HepG2 (cell line): ENCODE measurements around the gene CYP27B1. TPM values are rescaled to one million over a fixed set of nuclear protein-coding genes. Genes with fewer than 3 reads are reported as not detected.

Experiments used
- ARNTL ChIP-seq: sonication (generic); formaldehyde crosslinking; IDR thresholded peaks from 2 replicates; pipeline ENCODE4 v1.4.0; 2020; ENCODE audit warnings: mild to moderate bottlenecking, missing genetic modification reagents
- CHCHD3 ChIP-seq: sonication (generic); formaldehyde crosslinking; IDR thresholded peaks from 2 replicates; pipeline ENCODE4 v1.8.0; 2022; ENCODE audit warnings: mild to moderate bottlenecking, missing genetic modification reagents, moderate library complexity
- EHMT2 ChIP-seq: fragments of 200-600 bp; sonication (generic); IDR thresholded peaks from 2 replicates; pipeline ENCODE4 v1.7.0; 2017; ENCODE audit warnings: antibody characterized with exemption, low read depth, low read length, borderline replicate concordance
- HDAC2 ChIP-seq: sonication (generic); formaldehyde crosslinking; IDR thresholded peaks from 2 replicates; pipeline ENCODE4 v1.4.0; 2020; ENCODE audit warnings: missing genetic modification reagents
- HMG20A ChIP-seq: IDR thresholded peaks from 2 replicates; pipeline ENCODE4 v1.6.1; 2016; ENCODE audit warnings: borderline replicate concordance
- MNT ChIP-seq: fragments of 450-650 bp; IDR thresholded peaks from 2 replicates; pipeline ENCODE4 v1.6.1; 2016
- NFIC ChIP-seq: IDR thresholded peaks from 2 replicates; pipeline ENCODE4 v1.6.1; 2012; ENCODE audit warnings: mild to moderate bottlenecking, low read length, inconsistent platforms
- NRL ChIP-seq: sonication (generic); formaldehyde crosslinking; IDR thresholded peaks from 2 replicates; pipeline ENCODE4 v1.5.0; 2020; ENCODE audit warnings: missing genetic modification reagents, mild to moderate bottlenecking, moderate library complexity, borderline replicate concordance
- PBX2 ChIP-seq: IDR thresholded peaks from 2 replicates; pipeline ENCODE4 v1.6.1; 2016; ENCODE audit warnings: control low read depth
- PHB2 ChIP-seq: fragments of 450-650 bp; IDR thresholded peaks from 2 replicates; pipeline ENCODE4 v1.6.1; 2018; ENCODE audit not compliant: partially characterized antibody
- REL ChIP-seq: sonication (generic); formaldehyde crosslinking; conservative IDR thresholded peaks from 2 replicates; pipeline ENCODE4 v1.8.0; 2022; ENCODE audit warnings: mild to moderate bottlenecking, missing genetic modification reagents, moderate library complexity
- SALL2 ChIP-seq: sonication (generic); formaldehyde crosslinking; IDR thresholded peaks from 2 replicates; pipeline ENCODE4 v1.8.1; 2023; ENCODE audit warnings: mild to moderate bottlenecking, missing genetic modification reagents, inconsistent platforms
- SSRP1 ChIP-seq: IDR thresholded peaks from 2 replicates; pipeline ENCODE4 v1.6.1; 2016; ENCODE audit warnings: control low read depth
- U2AF2 ChIP-seq: fragments of 200-400 bp; formaldehyde crosslinking; IDR thresholded peaks from 2 replicates; pipeline ENCODE4 v1.6.1; 2017; ENCODE audit warnings: low read depth, mild to moderate bottlenecking, low read length
- ZNF280B ChIP-seq: sonication (generic); formaldehyde crosslinking; IDR thresholded peaks from 2 replicates; pipeline ENCODE4 v1.5.0; 2020; ENCODE audit warnings: missing genetic modification reagents, mild to moderate bottlenecking, borderline replicate concordance
- ZNF512B ChIP-seq: sonication (generic); formaldehyde crosslinking; IDR thresholded peaks from 2 replicates; pipeline ENCODE4 v1.5.1; 2020; ENCODE audit warnings: missing genetic modification reagents, mild to moderate bottlenecking, borderline replicate concordance
- ZNF616 ChIP-seq: sonication (generic); formaldehyde crosslinking; IDR thresholded peaks from 2 replicates; pipeline ENCODE4 v1.5.0; 2020; ENCODE audit warnings: low read depth, mild to moderate bottlenecking, missing genetic modification reagents
- ZNF75D ChIP-seq: sonication (generic); formaldehyde crosslinking; IDR thresholded peaks from 2 replicates; pipeline ENCODE4 v1.8.1; 2023; ENCODE audit warnings: missing genetic modification reagents, mild to moderate bottlenecking, borderline replicate concordance
- ZNF768 ChIP-seq: sonication (generic); formaldehyde crosslinking; IDR thresholded peaks from 2 replicates; pipeline ENCODE4 v1.4.0; 2020; ENCODE audit warnings: missing genetic modification reagents
- polyA plus RNA-seq, 8 experiments: library from polyadenylated mRNA; depleted of rRNA in 3 of 8; stranded (reverse) in 7 of 8; unstranded in 1 of 8; fragments of >200 nt; fragmentation: Illumina TruSeq in 4 of 8; extraction: Trizol in 4 of 8; gene quantifications; 2 replicates each; pipeline versions ENCODE4 v1.2.1 to v1.2.3, GENCODE V29; 2011 to 2016; ENCODE audit warnings: low read depth in 4 of 8, missing spikeins in 1 of 8, mixed read lengths in 1 of 8; ENCODE audit not compliant: insufficient read depth in 1 of 8
- total RNA-seq, 5 experiments: library from RNA; depleted of rRNA; stranded (reverse); fragments of >200 nt; fragmentation: Illumina TruSeq; extraction: Trizol; gene quantifications; 2 replicates each; pipeline ENCODE4 v1.2.3, GENCODE V29; 2016; ENCODE audit warnings: low read depth in 1 of 5
- TF ChIP-seq, protein P1 (sequence below): sonication (generic); formaldehyde crosslinking; IDR thresholded peaks from 2 replicates; pipeline ENCODE4 v1.5.0; 2020; ENCODE audit warnings: mild to moderate bottlenecking, missing genetic modification reagents, moderate library complexity

Gene CYP27B1
- total and polyA plus RNA-seq, 2 of the 13 experiments (the other 11 are each of a cell fraction or from before 2014, with no cell fraction given): 2.3 to 3.0 TPM

DNA sequence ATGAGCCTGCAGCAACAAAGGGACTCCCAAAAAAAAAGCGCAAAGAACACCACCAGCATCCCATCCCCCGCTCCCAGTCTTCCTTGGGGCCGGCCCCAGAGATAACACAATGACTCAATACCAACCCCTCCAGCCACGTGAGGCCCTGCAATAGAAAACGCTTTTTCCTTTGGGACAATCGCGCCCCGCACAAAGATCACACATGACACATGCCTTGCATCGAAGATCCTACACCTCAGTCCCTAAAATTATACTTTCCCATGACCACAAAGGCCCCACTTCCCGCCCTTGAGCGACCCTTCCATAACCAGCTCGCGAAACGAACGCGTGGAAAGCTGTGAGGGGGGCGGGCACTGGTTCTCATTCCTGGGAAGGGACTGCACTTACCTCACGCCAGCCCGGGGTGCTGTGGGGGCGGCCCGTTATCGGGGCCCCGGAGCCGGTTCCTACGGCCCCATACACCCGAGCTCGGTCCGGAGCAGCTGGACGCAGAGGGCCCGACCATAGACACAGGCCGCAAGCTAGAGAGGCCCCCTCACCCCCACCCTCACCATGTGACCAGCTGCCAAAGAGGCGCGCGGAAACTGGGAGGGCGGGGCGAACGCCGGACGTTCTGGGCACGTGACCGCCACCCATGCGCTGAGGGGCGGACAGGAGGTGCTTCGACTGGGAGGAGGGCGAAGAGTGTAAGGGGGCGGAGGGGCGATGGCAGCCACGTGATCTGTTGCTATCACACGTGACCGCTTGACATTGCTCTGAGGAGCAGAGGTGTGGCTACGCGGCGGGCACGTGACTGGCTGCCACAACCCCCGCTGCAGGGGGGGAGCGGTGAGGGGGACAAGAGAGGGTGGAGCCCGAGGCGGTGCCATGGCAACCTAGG lies 14.8 kb downstream of the CYP27B1 start, which contains the start of gene CDK4 (continued):
- TF ChIP-seq ZNF512B (CRISPR knock-in tag) (peak; percentile 80; the same call in 1 of the 2 replicates), ARNTL (CRISPR knock-in tag) (peak; percentile 100), SALL2 (peak; percentile 98), ZNF280B (CRISPR knock-in tag) (peak; percentile 13; the same call in 1 of the 2 replicates), REL (CRISPR knock-in tag) (peak; percentile 83; the same call in 1 of the 2 replicates), NFIC (no peak), PHB2 (no peak), NRL (peak; percentile 21; the same call in 1 of the 2 replicates), PBX2 (CRISPR knock-in tag) (0 out of 2 replicates have a peak, but pooled peaks have one; percentile 44), HMG20A (peak; percentile 34; the same call in 1 of the 2 replicates), MNT (peak; percentile 100), EHMT2 (no peak), HDAC2 (CRISPR knock-in tag) (peak; percentile 83; the same call in 1 of the 2 replicates), ZNF75D (CRISPR knock-in tag) (no peak), ZNF616 (peak; percentile 86), CHCHD3 (no peak), U2AF2 (peak; percentile 98), SSRP1 (CRISPR knock-in tag) (no peak; the same call in 1 of the 2 replicates), ZNF768 (CRISPR knock-in tag) (peak; percentile 50)
- TF ChIP-seq, protein P1, sequence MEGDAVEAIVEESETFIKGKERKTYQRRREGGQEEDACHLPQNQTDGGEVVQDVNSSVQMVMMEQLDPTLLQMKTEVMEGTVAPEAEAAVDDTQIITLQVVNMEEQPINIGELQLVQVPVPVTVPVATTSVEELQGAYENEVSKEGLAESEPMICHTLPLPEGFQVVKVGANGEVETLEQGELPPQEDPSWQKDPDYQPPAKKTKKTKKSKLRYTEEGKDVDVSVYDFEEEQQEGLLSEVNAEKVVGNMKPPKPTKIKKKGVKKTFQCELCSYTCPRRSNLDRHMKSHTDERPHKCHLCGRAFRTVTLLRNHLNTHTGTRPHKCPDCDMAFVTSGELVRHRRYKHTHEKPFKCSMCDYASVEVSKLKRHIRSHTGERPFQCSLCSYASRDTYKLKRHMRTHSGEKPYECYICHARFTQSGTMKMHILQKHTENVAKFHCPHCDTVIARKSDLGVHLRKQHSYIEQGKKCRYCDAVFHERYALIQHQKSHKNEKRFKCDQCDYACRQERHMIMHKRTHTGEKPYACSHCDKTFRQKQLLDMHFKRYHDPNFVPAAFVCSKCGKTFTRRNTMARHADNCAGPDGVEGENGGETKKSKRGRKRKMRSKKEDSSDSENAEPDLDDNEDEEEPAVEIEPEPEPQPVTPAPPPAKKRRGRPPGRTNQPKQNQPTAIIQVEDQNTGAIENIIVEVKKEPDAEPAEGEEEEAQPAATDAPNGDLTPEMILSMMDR (CRISPR knock-in tag): peak; percentile 32; the same call in 1 of the 2 replicates
